Panc1 (cell line): ENCODE results near the gene OR52E1. TPM values are rescaled to one million over a fixed set of nuclear protein-coding genes. Genes with fewer than 3 reads are reported as not detected.

Experiments used
- ATAC-seq: fragments of 200-7000 bp; cut with Tn5 transposase; 2 replicates; pipeline ENCODE4 v1.9.1; 2020; ENCODE audit warnings: mild to moderate bottlenecking, moderate library complexity
- BruUV-seq: library from RNA; stranded (reverse); fragments of 400-500 nt; replicated peaks from 2 replicates; lab custom pipeline; 2021; lab: Mats Ljungman, UMichigan
- CTCF ChIA-PET: fragments of 300-600 bp; sonication (Branson Sonifier 250); formaldehyde crosslinking; loops from one replicate; lab custom pipeline; 2022; ENCODE audit warnings: antibody characterized with exemption; lab: Charles Lee
- POLR2A ChIA-PET: fragments of 300-600 bp; sonication (Branson Sonifier 250); formaldehyde crosslinking; loops from one replicate; lab custom pipeline; 2022; ENCODE audit warnings: antibody characterized with exemption; lab: Charles Lee
- DNase-seq: peaks from one replicate; pipeline ENCODE4 v3.0.0-alpha.2; 2010; ENCODE audit warnings: low read depth, low spot score
- H3K27ac ChIP-seq: 2 replicates; pipeline ENCODE4 v1.5.1; 2011; ENCODE audit warnings: mild to moderate bottlenecking, low read length, inconsistent platforms
- H3K27me3 ChIP-seq: fragments of 200-500 bp; sonication (Bioruptor generic); 2 replicates; pipeline ENCODE4 v1.6.0; 2014; ENCODE audit warnings: low read length, inconsistent platforms; ENCODE audit not compliant: control insufficient read depth, insufficient read depth
- H3K36me3 ChIP-seq: fragments of 200-500 bp; sonication (Bioruptor generic); 2 replicates; pipeline ENCODE4 v1.5.1; 2014; ENCODE audit warnings: inconsistent platforms, mild to moderate bottlenecking, low read length, moderate library complexity; ENCODE audit not compliant: control insufficient read depth, insufficient read depth
- H3K4me1 ChIP-seq: 2 replicates; pipeline ENCODE4 v1.5.1; 2011; ENCODE audit warnings: inconsistent platforms, mild to moderate bottlenecking, low read length, moderate library complexity; ENCODE audit not compliant: control insufficient read depth, insufficient read depth
- H3K4me3 ChIP-seq, 2 experiments: 2 replicates each; pipeline ENCODE4 v1.5.1; 2011 to 2012; ENCODE audit warnings: low read depth in 2 of 2, low read length in 2 of 2, mild to moderate bottlenecking in 2 of 2, inconsistent platforms in 1 of 2, moderate library complexity in 1 of 2
- H3K9me3 ChIP-seq: fragments of 200-500 bp; sonication (Bioruptor generic); 2 replicates; pipeline ENCODE4 v1.5.1; 2014; ENCODE audit warnings: low read depth, mild to moderate bottlenecking, inconsistent platforms, low read length, moderate library complexity; ENCODE audit not compliant: control insufficient read depth, insufficient read depth
- POLR2AphosphoS5 ChIP-seq: IDR thresholded peaks from 2 replicates; pipeline ENCODE4 v1.6.1; 2012; ENCODE audit warnings: mild to moderate bottlenecking, low read depth, low read length, moderate library complexity
- REST ChIP-seq, 2 experiments: IDR thresholded peaks; 2 replicates each; pipeline ENCODE4 v1.6.1; 2011 to 2012; ENCODE audit warnings: low read depth in 2 of 2, control low read depth in 1 of 2, low read length in 1 of 2, mild to moderate bottlenecking in 1 of 2, moderate library complexity in 1 of 2; ENCODE audit not compliant: insufficient read depth in 1 of 2
- SIN3A ChIP-seq: IDR thresholded peaks from 2 replicates; pipeline ENCODE4 v1.6.1; 2012; ENCODE audit warnings: low read depth, mild to moderate bottlenecking, low read length, moderate library complexity, borderline replicate concordance; ENCODE audit not compliant: insufficient read depth
- TCF7L2 ChIP-seq: IDR thresholded peaks from 2 replicates; pipeline ENCODE4 v1.6.1; 2011; ENCODE audit warnings: mild to moderate bottlenecking, low read depth, low read length, inconsistent platforms
- in situ Hi-C: cut with HindIII; loops from 2 replicates; pipeline ENCODE4 v1.10.0; 2016; ENCODE audit warnings: low sequenced_read_pairs, low pct_unique_long_range_greater_than_20kb
- intact Hi-C: fragments of 100-400 bp; cut with micrococcal nuclease; formaldehyde crosslinking; loops from one replicate; pipeline ENCODE4 v1.10.0; 2022; ENCODE audit not compliant: unreplicated experiment
- total RNA-seq: library from RNA; stranded (reverse); gene quantifications from one replicate; pipeline ENCODE4 v1.2.1, GENCODE V29; 2021; ENCODE audit not compliant: unreplicated experiment
- TF ChIP-seq, protein P1 (sequence below): fragments of 450-650 bp; IDR thresholded peaks from 2 replicates; pipeline ENCODE4 v1.5.1; 2017; ENCODE audit warnings: mild to moderate bottlenecking

Gene OR52E1
- total RNA-seq, 1 experiment from 2014 or later = not detected

DNA sequence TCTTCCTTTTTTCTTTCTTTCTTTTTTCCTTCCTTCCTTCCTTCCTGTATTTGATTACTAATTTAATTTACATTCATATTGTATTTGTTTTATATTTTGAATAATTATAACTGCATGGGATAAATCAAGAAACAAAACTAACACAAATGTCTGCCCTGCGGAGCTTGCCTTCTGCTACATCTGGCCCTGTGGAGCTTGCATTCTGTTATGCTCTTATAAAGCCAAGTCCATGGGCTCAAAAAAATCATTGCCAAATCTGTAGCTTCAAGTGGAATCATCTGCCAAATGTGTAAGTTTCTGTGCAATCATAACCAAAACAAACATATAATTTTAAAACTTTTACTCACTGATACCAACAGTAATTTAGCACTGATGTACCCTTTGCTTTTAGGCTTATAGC lies 31.0 kb upstream of the OR52E1 start:
- H3K27me3 ChIP-seq = no peaks in the 10 kb centered on the region
- BruUV-seq = no TSS peak
- POLR2A ChIA-PET = no interaction called here
- H3K4me1 ChIP-seq = no peaks in the 10 kb centered on the region
- H3K27ac ChIP-seq = no peak overlapping the region
- ATAC-seq (no peak), DNase-seq (no peak)
- no peak overlapping the region for H3K4me3 ChIP-seq
- intact Hi-C loops (no loop called here), in situ Hi-C loops (no loop called here)
- CTCF ChIA-PET = no interaction called here
- TF ChIP-seq TCF7L2 (no peak), POLR2AphosphoS5 (no peak), REST (IDR thresholded peaks at IDR 0.05; ENCODE audit: insufficient read depth in 1 of 2, low read depth in 2 of 2, low read length in 1 of 2) (no peak)
- TF ChIP-seq, protein P1, sequence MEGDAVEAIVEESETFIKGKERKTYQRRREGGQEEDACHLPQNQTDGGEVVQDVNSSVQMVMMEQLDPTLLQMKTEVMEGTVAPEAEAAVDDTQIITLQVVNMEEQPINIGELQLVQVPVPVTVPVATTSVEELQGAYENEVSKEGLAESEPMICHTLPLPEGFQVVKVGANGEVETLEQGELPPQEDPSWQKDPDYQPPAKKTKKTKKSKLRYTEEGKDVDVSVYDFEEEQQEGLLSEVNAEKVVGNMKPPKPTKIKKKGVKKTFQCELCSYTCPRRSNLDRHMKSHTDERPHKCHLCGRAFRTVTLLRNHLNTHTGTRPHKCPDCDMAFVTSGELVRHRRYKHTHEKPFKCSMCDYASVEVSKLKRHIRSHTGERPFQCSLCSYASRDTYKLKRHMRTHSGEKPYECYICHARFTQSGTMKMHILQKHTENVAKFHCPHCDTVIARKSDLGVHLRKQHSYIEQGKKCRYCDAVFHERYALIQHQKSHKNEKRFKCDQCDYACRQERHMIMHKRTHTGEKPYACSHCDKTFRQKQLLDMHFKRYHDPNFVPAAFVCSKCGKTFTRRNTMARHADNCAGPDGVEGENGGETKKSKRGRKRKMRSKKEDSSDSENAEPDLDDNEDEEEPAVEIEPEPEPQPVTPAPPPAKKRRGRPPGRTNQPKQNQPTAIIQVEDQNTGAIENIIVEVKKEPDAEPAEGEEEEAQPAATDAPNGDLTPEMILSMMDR = no peak
- H3K9me3 ChIP-seq = no peaks in the 10 kb centered on the region
- no peaks in the 10 kb centered on the region for H3K36me3 ChIP-seq

GRCh38 chr11:5040876-5041275 lies 28.5 kb upstream of the OR52E1 start:
- no peak for ATAC-seq
- H3K27ac ChIP-seq = no peak overlapping the region
- no TSS peak for BruUV-seq
- no peak overlapping the region for H3K4me3 ChIP-seq
- TF ChIP-seq SIN3A (no peak), REST (IDR thresholded peaks at IDR 0.05; ENCODE audit: insufficient read depth in 1 of 2, low read depth in 2 of 2, low read length in 1 of 2) (no peak), TCF7L2 (no peak), POLR2AphosphoS5 (no peak)
- TF ChIP-seq, protein P1 = no peak
- H3K9me3 ChIP-seq = no peaks in the 10 kb centered on the region
- H3K27me3 ChIP-seq = no peaks in the 10 kb centered on the region
- no peaks in the 10 kb centered on the region for H3K36me3 ChIP-seq
- no peaks in the 10 kb centered on the region for H3K4me1 ChIP-seq
- ChIA-PET CTCF (no interaction called here), POLR2A (no interaction called here)
- no peak for DNase-seq
- intact Hi-C loops (no loop called here), in situ Hi-C loops (no loop called here)
